ENCODE measurements around the gene CCNT2.
A peak's percentile ranks its signal among the peaks of the same experiment; 100 is the strongest.
"Not testable (repeated sequence)": the region's sequence is repeated elsewhere in the genome, so short reads cannot be mapped to it uniquely, and the experiment has no call there.

CCNT2 gene

GRCh38 chr2:134918526-134919340 lies at the start of gene CCNT2:
Gene CCNT2, plus strand, starts transcription at chr2:134918822. Its CDS starts 33 bp downstream, at chr2:134918855.
- DNase-seq: peak; percentile 99

GRCh38 chr2:134869946-134870736 lies 48.5 kb upstream of the CCNT2 start:
- DNase-seq: peak; percentile 50

GRCh38 chr2:134873152-134873551 lies 45.5 kb upstream of the CCNT2 start:
- no peak for DNase-seq

GRCh38 chr2:134875309-134875708 lies 43.3 kb upstream of the CCNT2 start:
- no peak for DNase-seq

- DNase-seq: no peak
These were observed 35.8 kb upstream of the CCNT2 start for GRCh38 chr2:134882773-134883172.

GRCh38 chr2:134883552-134884293 lies 34.9 kb upstream of the CCNT2 start:
- no peak for DNase-seq

- DNase-seq: no peak
These were observed 34.2 kb upstream of the CCNT2 start for GRCh38 chr2:134884435-134884834.

- no peak for DNase-seq
These were observed 26.2 kb upstream of the CCNT2 start for GRCh38 chr2:134892282-134893035.

- no peak for DNase-seq
These were observed 20.7 kb upstream of the CCNT2 start for GRCh38 chr2:134897932-134898331.

GRCh38 chr2:134899204-134899603 lies 19.4 kb upstream of the CCNT2 start:
- DNase-seq: no peak

GRCh38 chr2:134900151-134900550 lies 18.5 kb upstream of the CCNT2 start:
- DNase-seq: no peak

- not testable (repeated sequence) for DNase-seq
These were observed 14.9 kb upstream of the CCNT2 start for GRCh38 chr2:134903701-134904100.

- DNase-seq: no peak
These were observed 13.5 kb upstream of the CCNT2 start for GRCh38 chr2:134905168-134905567.

- DNase-seq: no peak
These were observed 11.9 kb upstream of the CCNT2 start for GRCh38 chr2:134906726-134907125.

GRCh38 chr2:134907441-134908116 lies 11.0 kb upstream of the CCNT2 start:
- not testable (repeated sequence) for DNase-seq

GRCh38 chr2:134910763-134911399 lies 7.7 kb upstream of the CCNT2 start:
- DNase-seq: no peak

- no peak for DNase-seq
These were observed 7.2 kb upstream of the CCNT2 start for GRCh38 chr2:134911400-134911785.

GRCh38 chr2:134912361-134912760 lies 6.3 kb upstream of the CCNT2 start:
- no peak for DNase-seq

- peak; percentile 29 for DNase-seq
These were observed 1.2 kb upstream of the CCNT2 start for GRCh38 chr2:134917360-134917865.

- DNase-seq: no peak
These were observed 615 bp upstream of the CCNT2 start for GRCh38 chr2:134917888-134918525.
